K562 (cell line): ENCODE results near the gene COL4A1. TPM values are rescaled to one million over a fixed set of nuclear protein-coding genes. Genes with fewer than 3 reads are reported as not detected.

Experiments
- ATAC-seq: fragments of 200-7000 bp; cut with Tn5 transposase; 3 replicates; pipeline ENCODE4 v1.9.1; 2020; ENCODE audit warnings: moderate library complexity
- BruUV-seq: library from RNA; stranded (reverse); fragments of 400-500 nt; replicated peaks from 2 replicates; lab custom pipeline; 2021; lab: Mats Ljungman, UMichigan
- CTCF ChIA-PET: fragments of 300-600 bp; formaldehyde crosslinking; extraction: SDS; loops from one replicate; lab custom pipeline; 2021; ENCODE audit warnings: low intra/inter-chr PET ratio; lab: Yijun Ruan, JAX
- POLR2A ChIA-PET: fragments of 300-600, 350-650 bp; sonication (Branson Sonifier 250); formaldehyde crosslinking; extraction: SDS; loops from one replicate; lab custom pipeline; 2021; ENCODE audit warnings: antibody characterized with exemption, inconsistent platforms; lab: Yijun Ruan, JAX
- DNase-seq, 4 experiments: peaks; one replicate each; pipeline versions ENCODE4 v3.0.0 to v3.0.0-alpha.2; 2011 to 2018; ENCODE audit warnings: low spot score in 3 of 4, mixed read lengths in 3 of 4; ENCODE audit errors: extremely low read depth in 1 of 4
- FAIRE-seq: peaks from 2 replicates; lab custom pipeline; 2011; peaks lifted over from hg19 to GRCh38; lab: Jason Lieb, UNC
- H2AFZ ChIP-seq: 2 replicates; pipeline ENCODE4 v1.6.0; 2011; ENCODE audit warnings: low read depth, low read length, control low read depth, inconsistent platforms
- H3K27ac ChIP-seq: fragments of 200-600 bp; 3 replicates; pipeline ENCODE4 v1.8.0; 2011; ENCODE audit warnings: low read depth, mild to moderate bottlenecking, control low read depth, inconsistent platforms, low read length, moderate library complexity, mixed read lengths; ENCODE audit errors: extremely low read depth
- H3K27me3 ChIP-seq, 2 experiments: fragments of 300-600 bp in 1 of 2; 2 replicates in 1 of 2; 3 replicates in 1 of 2; pipeline versions ENCODE4 v1.6.0 to v1.8.0; 2011; ENCODE audit warnings: inconsistent platforms in 2 of 2, low read length in 2 of 2, mild to moderate bottlenecking in 1 of 2, mixed read lengths in 1 of 2, moderate library complexity in 1 of 2; ENCODE audit not compliant: control insufficient read depth in 2 of 2, insufficient read depth in 2 of 2
- H3K36me3 ChIP-seq: fragments of 300-600 bp; 3 replicates; pipeline ENCODE4 v1.8.0; 2011; ENCODE audit warnings: mild to moderate bottlenecking, low read length, inconsistent platforms; ENCODE audit not compliant: control insufficient read depth, insufficient read depth
- H3K4me1 ChIP-seq, 2 experiments: fragments of 200-600 bp in 1 of 2; replicated peaks in 1 of 2; 2 replicates in 1 of 2; 3 replicates in 1 of 2; pipeline versions ENCODE4 v1.5.1 to v1.8.0; 2011; ENCODE audit warnings: inconsistent platforms in 2 of 2, low read length in 2 of 2, mild to moderate bottlenecking in 1 of 2, mixed read lengths in 1 of 2, moderate library complexity in 1 of 2; ENCODE audit not compliant: control insufficient read depth in 2 of 2, insufficient read depth in 2 of 2
- H3K4me2 ChIP-seq: 2 replicates; pipeline ENCODE4 v1.6.1; 2011; ENCODE audit warnings: low read length, control low read depth, inconsistent platforms, mixed read lengths; ENCODE audit not compliant: insufficient read depth
- H3K4me3 ChIP-seq: fragments of 200-600 bp; sonication (generic), shearing (Covaris generic); 2 replicates; pipeline ENCODE4 v1.5.1; 2016; ENCODE audit warnings: control low read depth, inconsistent platforms
- H3K79me2 ChIP-seq: fragments of 200-600 bp; 3 replicates; pipeline ENCODE4 v1.8.0; 2011; ENCODE audit warnings: low read length, inconsistent platforms; ENCODE audit not compliant: control insufficient read depth, insufficient read depth
- H3K9ac ChIP-seq, 2 experiments: 2 replicates each; pipeline versions ENCODE4 v1.6.0 to v1.6.1; 2011; ENCODE audit warnings: low read depth in 2 of 2, low read length in 2 of 2, control low read depth in 1 of 2, inconsistent platforms in 1 of 2, mild to moderate bottlenecking in 1 of 2, mixed read lengths in 1 of 2; ENCODE audit not compliant: insufficient read depth in 1 of 2
- H3K9me1 ChIP-seq: one replicate; pipeline ENCODE4 v1.6.0; 2011; ENCODE audit warnings: inconsistent platforms, mild to moderate bottlenecking, low read length, moderate library complexity; ENCODE audit not compliant: control insufficient read depth, insufficient read depth
- H3K9me3 ChIP-seq: replicated peaks from 2 replicates; pipeline ENCODE4 v1.5.1; 2011; ENCODE audit warnings: low read depth, low read length, inconsistent platforms; ENCODE audit not compliant: control insufficient read depth, insufficient read depth
- H4K20me1 ChIP-seq: replicated peaks from 2 replicates; pipeline ENCODE4 v1.6.1; 2011; ENCODE audit warnings: low read length, inconsistent platforms, mixed read lengths; ENCODE audit not compliant: control insufficient read depth, insufficient read depth
- ARHGAP35 ChIP-seq: fragments of 450-650 bp; IDR thresholded peaks from 2 replicates; pipeline ENCODE4 v1.6.1; 2018; ENCODE audit not compliant: partially characterized antibody
- CBFA2T3 ChIP-seq: fragments of 450-650 bp; IDR thresholded peaks from 2 replicates; pipeline ENCODE4 v1.6.1; 2017
- DLX4 ChIP-seq: fragments of 250-450 bp; sonication (Bioruptor Pico); IDR thresholded peaks from 2 replicates; pipeline ENCODE4 v1.6.1; 2021; ENCODE audit warnings: mild to moderate bottlenecking
- E2F3 ChIP-seq: fragments of 250-450 bp; sonication (Bioruptor Pico); IDR thresholded peaks from 2 replicates; pipeline ENCODE4 v1.4.0; 2020; ENCODE audit warnings: mild to moderate bottlenecking
- GATAD2A ChIP-seq: fragments of 450-650 bp; IDR thresholded peaks from 2 replicates; pipeline ENCODE4 v1.6.1; 2017
- GTF2E2 ChIP-seq: fragments of 200-800 bp; sonication (Bioruptor generic); IDR thresholded peaks from 2 replicates; pipeline ENCODE4 v1.6.1; 2016; ENCODE audit warnings: missing genetic modification characterization, missing compliant biosample characterization
- HDAC6 ChIP-seq: IDR thresholded peaks from 2 replicates; pipeline ENCODE4 v1.6.1; 2012; ENCODE audit warnings: low read depth, mild to moderate bottlenecking, control low read depth, inconsistent platforms, low read length, moderate library complexity
- HMG20B ChIP-seq: fragments of 250-450 bp; sonication (Bioruptor Pico); IDR thresholded peaks from 2 replicates; pipeline ENCODE4 v1.5.0; 2021; ENCODE audit warnings: mild to moderate bottlenecking
- HMGN3 ChIP-seq: IDR thresholded peaks from 2 replicates; pipeline ENCODE4 v1.6.1; 2011; ENCODE audit warnings: borderline replicate concordance, low read depth, mild to moderate bottlenecking, mixed read lengths, low read length; ENCODE audit not compliant: insufficient read length; ENCODE audit errors: extremely low read depth
- MED1 ChIP-seq: sonication (generic); formaldehyde crosslinking; IDR thresholded peaks from 2 replicates; pipeline ENCODE4 v1.8.1; 2023; ENCODE audit warnings: missing genetic modification reagents, borderline replicate concordance
- NRF1 ChIP-seq, 2 experiments: fragments of 450-650 bp; IDR thresholded peaks in 1 of 2; conservative IDR thresholded peaks in 1 of 2; 2 replicates each; pipeline ENCODE4 v1.6.1; 2014; ENCODE audit warnings: mild to moderate bottlenecking in 2 of 2
- POLR2A ChIP-seq: fragments of 450-650 bp; conservative IDR thresholded peaks from 2 replicates; pipeline ENCODE4 v1.6.1; 2016
- POLR3A ChIP-seq: IDR thresholded peaks from 2 replicates; pipeline ENCODE4 v1.6.1; 2011; ENCODE audit warnings: borderline replicate concordance, mild to moderate bottlenecking, moderate library complexity; ENCODE audit not compliant: insufficient read length, insufficient read depth; ENCODE audit errors: extremely low read depth
- PRMT5 ChIP-seq: sonication (generic); formaldehyde crosslinking; IDR thresholded peaks from 2 replicates; pipeline ENCODE4 v1.5.0; 2020; ENCODE audit warnings: missing genetic modification reagents
- SIX5 ChIP-seq, 2 experiments: IDR thresholded peaks; 2 replicates each; pipeline ENCODE4 v1.6.1; 2011; ENCODE audit warnings: low read length in 2 of 2, borderline replicate concordance in 1 of 2, low read depth in 1 of 2, mild to moderate bottlenecking in 1 of 2, moderate library complexity in 1 of 2; ENCODE audit not compliant: insufficient read depth in 1 of 2
- ZNF146 ChIP-seq: IDR thresholded peaks from one replicate; pipeline ENCODE4 v1.6.1; 2018; ENCODE audit warnings: missing compliant biosample characterization; ENCODE audit not compliant: unreplicated experiment
- WGBS: fragments of 100-300 bp; shearing (Covaris generic); methylation state at CpG from one replicate; pipeline ENCODE4 v1.1.6; 2016; ENCODE audit warnings: low coverage, mixed read lengths; ENCODE audit not compliant: insufficient coverage; ENCODE audit errors: missing lambda C conversion rate; 5-methylcytosine and 5-hydroxymethylcytosine counted together
- in situ Hi-C: fragments of 300-500 bp; cut with MboI; formaldehyde crosslinking; loops from 4 replicates; pipeline ENCODE4 v1.15.0; 2018; ENCODE audit warnings: inconsistent platforms, mixed read lengths
- intact Hi-C: fragments of 100-400 bp; cut with micrococcal nuclease; formaldehyde crosslinking; loops from 2 replicates; pipeline ENCODE4 v1.14.2; 2022
- polyA plus RNA-seq, 8 experiments: library from polyadenylated mRNA; depleted of rRNA in 4 of 8; stranded (reverse) in 5 of 8; unstranded in 3 of 8; fragments of >200 nt; fragmentation: Nextera tagmentation in 2 of 8; fragmentation: Illumina TruSeq in 1 of 8; extraction: Ambion mirVana in 2 of 8; extraction: Trizol in 1 of 8; gene quantifications; 2 replicates each; pipeline versions ENCODE4 v1.2.1 to v1.2.3, GENCODE V29; 2011 to 2014; ENCODE audit warnings: inconsistent platforms in 1 of 8, missing spikeins in 1 of 8
- total RNA-seq, 7 experiments: library from RNA; depleted of rRNA in 6 of 7; stranded (reverse); fragments of >200 nt in 6 of 7; fragmentation: Illumina TruSeq in 2 of 7; extraction: Trizol in 2 of 7; gene quantifications; 2 replicates each; pipeline versions ENCODE4 v1.2.1 to v1.2.3, GENCODE V29; 2011 to 2021; ENCODE audit warnings: low replicate concordance in 1 of 7

COL4A1 gene
- total and polyA plus RNA-seq, 9 of the 15 experiments (the other 6 are each of a cell fraction or from before 2014, with no cell fraction given): 0.35 TPM; not detected in 8

GRCh38 chr13:110193491-110193890 is 113.5 kb downstream of the COL4A1 start:
- CTCF ChIA-PET: no interaction called here
- Histone ChIP-seq H3K27ac (no peak overlapping the region), H3K4me3 (no peak overlapping the region), H3K9ac (no peak overlapping the region), H4K20me1 (no peaks in the 10 kb centered on the region; the same call in 1 of the 2 replicates), H3K4me2 (no peak overlapping the region), H2AFZ (no peak overlapping the region), H3K79me2 (no peaks in the 10 kb centered on the region), H3K9me1 (no peaks in the 10 kb centered on the region), H3K36me3 (no peaks in the 10 kb centered on the region), H3K4me1 (no peaks in the 10 kb centered on the region), H3K27me3 (peaks cover 0 to 18% of the 10 kb centered on the region in 2 experiments; a peak in 2 of 5 replicates), H3K9me3 (no peaks in the 10 kb centered on the region)
- intact Hi-C loops (no loop called here), in situ Hi-C loops (no loop called here)
- FAIRE-seq: no peak
- no peak for ATAC-seq
- no TSS peak for BruUV-seq
- TF ChIP-seq CBFA2T3: no peak
- no peak for TF ChIP-seq ZNF146 (CRISPR knock-in tag)
- TF ChIP-seq GATAD2A: no peak
- TF ChIP-seq PRMT5: no peak
- no peak for TF ChIP-seq HDAC6
- DNase-seq: no peak
- WGBS: 0% methylated on average over 9 of the region's 10 CpGs
- POLR2A ChIA-PET: interaction anchor here (0.5 kb wide), 1 partner anchor 280 kb away, joined by 5 read pairs; no protein-coding TSS in a partner anchor

- H2AFZ ChIP-seq: no peak overlapping the region
- H3K9me3 ChIP-seq: no peaks in the 10 kb centered on the region
- no peak overlapping the region for H3K4me2 ChIP-seq
- ChIA-PET POLR2A (no interaction called here), CTCF (no interaction called here)
- TF ChIP-seq HMG20B (CRISPR knock-in tag) (no peak), HMGN3 (no peak), SIX5 (IDR thresholded peaks at IDR 0.05; ENCODE audit: borderline replicate concordance in 1 of 2, insufficient read depth in 1 of 2, low read depth in 1 of 2, low read length in 2 of 2) (no peak), DLX4 (CRISPR knock-in tag) (no peak), ARHGAP35 (no peak), MED1 (CRISPR knock-in tag) (no peak), POLR2A (no peak), GTF2E2 (tag) (no peak), POLR3A (no peak), GATAD2A (no peak), E2F3 (CRISPR knock-in tag) (no peak), NRF1 (conservative IDR thresholded peaks at IDR 0.05 in 1 of 2, IDR thresholded peaks at IDR 0.05 in 1 of 2) (no peak)
- ATAC-seq (no peak), FAIRE-seq (no peak), DNase-seq (no peak)
- H3K79me2 ChIP-seq: no peaks in the 10 kb centered on the region
- 0% methylated on average over 4 of the region's 5 CpGs for WGBS
- H4K20me1 ChIP-seq: no peaks in the 10 kb centered on the region; the same call in 1 of the 2 replicates
- H3K27me3 ChIP-seq: peaks cover 0 to 21% of the 10 kb centered on the region in 2 experiments; a peak in 2 of 5 replicates
- intact Hi-C loops (no loop called here), in situ Hi-C loops (no loop called here)
- no peaks in the 10 kb centered on the region for H3K4me1 ChIP-seq
- H3K9me1 ChIP-seq: no peaks in the 10 kb centered on the region
- H3K4me3 ChIP-seq: no peak overlapping the region
- no peaks in the 10 kb centered on the region for H3K36me3 ChIP-seq
- H3K27ac ChIP-seq: no peak overlapping the region
- BruUV-seq: no TSS peak
- no peak overlapping the region for H3K9ac ChIP-seq
Observed at GRCh38 chr13:110192472-110192871, 114.5 kb downstream of the COL4A1 start.
